Measurements from ENCODE around the gene RBM34.

- TF ChIP-seq POLR2A (IDR thresholded peaks at IDR 0.05) (no peak), CTCF (IDR thresholded peaks at IDR 0.05) (no peak)
These were observed 26.9 kb downstream of the RBM34 start for GRCh38 chr1:235134171-235134570.

Data from testis (tissue), 2 donors.